IMR-90 (cell line): ENCODE data around the gene RBM23. TPM values are rescaled to one million over a fixed set of nuclear protein-coding genes. Genes with fewer than 3 reads are reported as not detected.

Experiments used
- CTCF ChIP-seq: conservative IDR thresholded peaks from 2 replicates; pipeline ENCODE4 v1.5.1; 2012; ENCODE audit warnings: mild to moderate bottlenecking, low read depth, low read length, improper control_type of control experiment
- polyA plus RNA-seq, 3 experiments: library from polyadenylated mRNA; depleted of rRNA; stranded (reverse); fragments of >200 nt; gene quantifications; 2 replicates each; pipeline ENCODE4 v1.2.3, GENCODE V29; 2012; ENCODE audit warnings: low replicate concordance in 1 of 3
- total RNA-seq: library from RNA; depleted of rRNA; stranded (reverse); fragments of >200 nt; gene quantifications from 2 replicates; pipeline ENCODE4 v1.2.3, GENCODE V29; 2012

Gene RBM23
- total and polyA plus RNA-seq, 2 of the 4 experiments (the other 2 are of a cell fraction), result 44.7 to 375 TPM

GRCh38 chr14:22883173-22883976 is 35.6 kb downstream of the RBM23 start, which contains the start of gene REM2 (continued):
- TF ChIP-seq CTCF, result no peak
